ENCODE results near the gene TBC1D2.

TBC1D2 gene

DNA sequence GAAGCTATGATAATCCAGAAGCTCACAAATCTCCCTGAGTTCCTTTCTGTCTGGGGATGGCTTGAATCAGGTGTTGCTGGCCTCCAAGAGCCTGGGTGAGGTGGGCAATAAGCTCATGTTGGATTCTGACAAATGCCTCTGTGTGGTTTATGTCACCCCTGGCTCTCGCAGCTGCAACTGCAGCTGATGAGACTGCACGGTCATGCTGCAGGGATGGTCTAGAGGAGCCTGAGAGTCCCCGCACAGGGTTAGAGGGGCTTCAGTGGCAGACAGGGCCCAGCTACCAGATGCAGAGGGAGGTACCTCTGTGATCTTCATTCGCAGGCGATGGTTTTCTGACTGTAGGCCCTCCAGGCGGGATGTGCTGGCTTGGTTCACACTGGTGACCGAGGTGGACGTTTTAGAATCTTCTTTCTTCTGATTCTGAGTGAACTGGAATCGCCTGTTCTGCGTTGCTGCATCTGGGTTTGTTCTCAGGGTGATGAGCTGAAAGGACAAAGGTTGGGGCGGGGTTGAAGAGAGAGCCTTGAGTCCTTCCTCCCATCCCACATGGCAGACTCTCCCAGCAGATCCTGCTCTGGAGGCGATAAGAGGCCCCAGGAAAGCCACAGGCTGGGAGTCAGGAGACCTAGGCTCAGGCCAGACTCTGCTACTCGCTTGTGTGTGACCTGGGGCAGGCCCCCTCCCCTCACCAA lies 47.6 kb upstream of the TBC1D2 start:
- peaks cover 2% of the 10 kb centered on the region for H3K27me3 ChIP-seq (ENCODE audit: insufficient read depth, poor library complexity, severe bottlenecking)
- no peak for DNase-seq (ENCODE audit: low read depth in 1 of 2, low spot score in 1 of 2)
- TF ChIP-seq, protein P1, sequence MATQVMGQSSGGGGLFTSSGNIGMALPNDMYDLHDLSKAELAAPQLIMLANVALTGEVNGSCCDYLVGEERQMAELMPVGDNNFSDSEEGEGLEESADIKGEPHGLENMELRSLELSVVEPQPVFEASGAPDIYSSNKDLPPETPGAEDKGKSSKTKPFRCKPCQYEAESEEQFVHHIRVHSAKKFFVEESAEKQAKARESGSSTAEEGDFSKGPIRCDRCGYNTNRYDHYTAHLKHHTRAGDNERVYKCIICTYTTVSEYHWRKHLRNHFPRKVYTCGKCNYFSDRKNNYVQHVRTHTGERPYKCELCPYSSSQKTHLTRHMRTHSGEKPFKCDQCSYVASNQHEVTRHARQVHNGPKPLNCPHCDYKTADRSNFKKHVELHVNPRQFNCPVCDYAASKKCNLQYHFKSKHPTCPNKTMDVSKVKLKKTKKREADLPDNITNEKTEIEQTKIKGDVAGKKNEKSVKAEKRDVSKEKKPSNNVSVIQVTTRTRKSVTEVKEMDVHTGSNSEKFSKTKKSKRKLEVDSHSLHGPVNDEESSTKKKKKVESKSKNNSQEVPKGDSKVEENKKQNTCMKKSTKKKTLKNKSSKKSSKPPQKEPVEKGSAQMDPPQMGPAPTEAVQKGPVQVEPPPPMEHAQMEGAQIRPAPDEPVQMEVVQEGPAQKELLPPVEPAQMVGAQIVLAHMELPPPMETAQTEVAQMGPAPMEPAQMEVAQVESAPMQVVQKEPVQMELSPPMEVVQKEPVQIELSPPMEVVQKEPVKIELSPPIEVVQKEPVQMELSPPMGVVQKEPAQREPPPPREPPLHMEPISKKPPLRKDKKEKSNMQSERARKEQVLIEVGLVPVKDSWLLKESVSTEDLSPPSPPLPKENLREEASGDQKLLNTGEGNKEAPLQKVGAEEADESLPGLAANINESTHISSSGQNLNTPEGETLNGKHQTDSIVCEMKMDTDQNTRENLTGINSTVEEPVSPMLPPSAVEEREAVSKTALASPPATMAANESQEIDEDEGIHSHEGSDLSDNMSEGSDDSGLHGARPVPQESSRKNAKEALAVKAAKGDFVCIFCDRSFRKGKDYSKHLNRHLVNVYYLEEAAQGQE (IDR thresholded peaks at IDR 0.05; ENCODE audit: insufficient replicate concordance, low read depth), result no peak
- TF ChIP-seq, protein P2, sequence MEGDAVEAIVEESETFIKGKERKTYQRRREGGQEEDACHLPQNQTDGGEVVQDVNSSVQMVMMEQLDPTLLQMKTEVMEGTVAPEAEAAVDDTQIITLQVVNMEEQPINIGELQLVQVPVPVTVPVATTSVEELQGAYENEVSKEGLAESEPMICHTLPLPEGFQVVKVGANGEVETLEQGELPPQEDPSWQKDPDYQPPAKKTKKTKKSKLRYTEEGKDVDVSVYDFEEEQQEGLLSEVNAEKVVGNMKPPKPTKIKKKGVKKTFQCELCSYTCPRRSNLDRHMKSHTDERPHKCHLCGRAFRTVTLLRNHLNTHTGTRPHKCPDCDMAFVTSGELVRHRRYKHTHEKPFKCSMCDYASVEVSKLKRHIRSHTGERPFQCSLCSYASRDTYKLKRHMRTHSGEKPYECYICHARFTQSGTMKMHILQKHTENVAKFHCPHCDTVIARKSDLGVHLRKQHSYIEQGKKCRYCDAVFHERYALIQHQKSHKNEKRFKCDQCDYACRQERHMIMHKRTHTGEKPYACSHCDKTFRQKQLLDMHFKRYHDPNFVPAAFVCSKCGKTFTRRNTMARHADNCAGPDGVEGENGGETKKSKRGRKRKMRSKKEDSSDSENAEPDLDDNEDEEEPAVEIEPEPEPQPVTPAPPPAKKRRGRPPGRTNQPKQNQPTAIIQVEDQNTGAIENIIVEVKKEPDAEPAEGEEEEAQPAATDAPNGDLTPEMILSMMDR (IDR thresholded peaks at IDR 0.05; ENCODE audit: insufficient read depth, low read length), result no peak
- TF ChIP-seq GABPA (IDR thresholded peaks at IDR 0.05; ENCODE audit: low read depth), result no peak
- TF ChIP-seq POLR2AphosphoS5 (IDR thresholded peaks at IDR 0.05; ENCODE audit: low read depth), result no peak
- no peak for TF ChIP-seq SPI1 (IDR thresholded peaks at IDR 0.05; ENCODE audit: borderline replicate concordance, low read depth)
- H3K4me3 ChIP-seq (replicated peaks; ENCODE audit: insufficient read depth, low read length), result no peak overlapping the region
- H3K27ac ChIP-seq (replicated peaks), result no peak overlapping the region

DNA sequence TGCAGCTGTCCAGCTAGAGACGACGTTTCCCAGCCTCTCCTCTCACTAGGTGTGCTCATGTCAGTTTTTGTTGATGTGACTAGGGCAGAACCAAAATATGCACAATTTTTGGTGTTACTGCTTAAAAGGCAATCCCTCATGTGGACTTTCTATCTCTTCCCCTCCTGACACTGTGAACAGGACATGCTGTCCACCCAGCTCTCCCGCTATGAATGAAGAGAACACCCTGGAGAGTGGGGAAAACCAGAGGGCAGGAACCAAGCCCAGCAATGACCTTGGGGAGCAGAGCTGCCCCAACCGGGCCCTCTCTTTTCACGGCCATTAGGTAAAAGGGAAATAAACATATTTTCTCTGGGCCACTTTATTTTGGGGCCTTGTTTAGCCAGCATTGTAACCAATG lies 46.7 kb upstream of the TBC1D2 start:
- Histone ChIP-seq H3K27ac (replicated peaks) (no peak overlapping the region), H3K4me3 (replicated peaks; ENCODE audit: insufficient read depth, low read length) (no peak overlapping the region), H3K27me3 (ENCODE audit: insufficient read depth, poor library complexity, severe bottlenecking) (peaks cover 2% of the 10 kb centered on the region)
- no peak for DNase-seq (ENCODE audit: low read depth in 1 of 2, low spot score in 1 of 2)
- TF ChIP-seq, protein P2 (IDR thresholded peaks at IDR 0.05; ENCODE audit: insufficient read depth, low read length), result no peak
- TF ChIP-seq SPI1 (IDR thresholded peaks at IDR 0.05; ENCODE audit: borderline replicate concordance, low read depth), result no peak

DNA sequence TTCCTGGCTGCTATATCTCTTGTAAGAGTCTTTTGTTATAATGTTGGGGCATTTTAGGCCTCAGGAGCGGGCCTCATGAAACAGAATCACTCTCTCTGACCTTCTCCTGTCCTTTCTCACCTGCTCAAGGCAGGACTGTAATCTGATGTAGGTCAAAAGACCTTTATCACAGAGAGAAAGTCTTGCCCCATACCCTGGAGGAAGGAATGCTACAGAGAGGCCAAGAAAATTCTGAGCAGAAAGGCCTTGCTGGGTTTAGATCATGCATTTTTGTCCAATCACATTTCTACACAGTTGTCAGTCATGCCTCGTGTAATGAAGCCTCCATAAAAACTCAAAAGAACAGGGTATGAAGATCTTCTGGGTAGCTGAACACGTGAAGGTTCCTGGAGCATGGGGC lies 45.2 kb upstream of the TBC1D2 start:
- TF ChIP-seq GABPA (IDR thresholded peaks at IDR 0.05; ENCODE audit: low read depth) (no peak), POLR2AphosphoS5 (IDR thresholded peaks at IDR 0.05; ENCODE audit: low read depth) (no peak), SPI1 (IDR thresholded peaks at IDR 0.05; ENCODE audit: borderline replicate concordance, low read depth) (no peak)
- TF ChIP-seq, protein P2 (IDR thresholded peaks at IDR 0.05; ENCODE audit: insufficient read depth, low read length), result no peak
- TF ChIP-seq, protein P1 (IDR thresholded peaks at IDR 0.05; ENCODE audit: insufficient replicate concordance, low read depth), result no peak
- DNase-seq (ENCODE audit: low read depth in 1 of 2, low spot score in 1 of 2), result no peak
- Histone ChIP-seq H3K27ac (replicated peaks) (no peak overlapping the region), H3K27me3 (ENCODE audit: insufficient read depth, poor library complexity, severe bottlenecking) (peaks cover 2% of the 10 kb centered on the region), H3K4me3 (replicated peaks; ENCODE audit: insufficient read depth, low read length) (no peak overlapping the region)

DNA sequence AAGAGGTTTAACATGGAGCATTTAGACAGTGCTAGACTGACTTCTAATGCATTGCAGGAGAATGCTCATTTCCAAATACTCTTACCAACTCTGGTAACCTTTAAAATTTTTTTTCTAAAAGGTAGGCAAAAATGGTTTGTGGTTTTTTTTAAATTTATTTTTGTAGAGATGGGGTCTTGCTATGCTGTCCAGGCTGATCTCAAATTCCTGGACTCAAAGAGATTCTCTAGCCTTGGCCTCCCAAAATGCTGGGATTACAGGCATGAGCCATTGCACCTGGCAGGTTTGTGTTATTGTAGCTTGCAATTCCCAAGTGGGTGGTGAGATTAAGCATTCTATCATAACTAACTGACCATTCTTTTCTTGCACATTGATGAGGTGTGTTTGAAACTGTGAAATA lies 43.0 kb upstream of the TBC1D2 start:
- Histone ChIP-seq H3K4me3 (replicated peaks; ENCODE audit: insufficient read depth, low read length) (no peak overlapping the region), H3K27ac (replicated peaks) (no peak overlapping the region), H3K27me3 (ENCODE audit: insufficient read depth, poor library complexity, severe bottlenecking) (peaks cover 2% of the 10 kb centered on the region)
- no peak for DNase-seq (ENCODE audit: low read depth in 1 of 2, low spot score in 1 of 2)
- TF ChIP-seq, protein P1 (IDR thresholded peaks at IDR 0.05; ENCODE audit: insufficient replicate concordance, low read depth), result no peak
- no peak for TF ChIP-seq POLR2AphosphoS5 (IDR thresholded peaks at IDR 0.05; ENCODE audit: low read depth)
- TF ChIP-seq SPI1 (IDR thresholded peaks at IDR 0.05; ENCODE audit: borderline replicate concordance, low read depth), result no peak
- TF ChIP-seq GABPA (IDR thresholded peaks at IDR 0.05; ENCODE audit: low read depth), result no peak
- TF ChIP-seq, protein P2 (IDR thresholded peaks at IDR 0.05; ENCODE audit: insufficient read depth, low read length), result no peak

Measured in HL-60 (cell line).